Astrocyte of the hippocampus (primary cell): ENCODE results near the gene HOXB7.
A peak's percentile ranks its signal among the peaks of the same experiment; 100 is the strongest.

ENCODE experiments used
- DNase-seq: peaks from one replicate; pipeline ENCODE4 v3.0.0; 2011; ENCODE audit warnings: low read depth, low spot score

HOXB7 gene

DNA sequence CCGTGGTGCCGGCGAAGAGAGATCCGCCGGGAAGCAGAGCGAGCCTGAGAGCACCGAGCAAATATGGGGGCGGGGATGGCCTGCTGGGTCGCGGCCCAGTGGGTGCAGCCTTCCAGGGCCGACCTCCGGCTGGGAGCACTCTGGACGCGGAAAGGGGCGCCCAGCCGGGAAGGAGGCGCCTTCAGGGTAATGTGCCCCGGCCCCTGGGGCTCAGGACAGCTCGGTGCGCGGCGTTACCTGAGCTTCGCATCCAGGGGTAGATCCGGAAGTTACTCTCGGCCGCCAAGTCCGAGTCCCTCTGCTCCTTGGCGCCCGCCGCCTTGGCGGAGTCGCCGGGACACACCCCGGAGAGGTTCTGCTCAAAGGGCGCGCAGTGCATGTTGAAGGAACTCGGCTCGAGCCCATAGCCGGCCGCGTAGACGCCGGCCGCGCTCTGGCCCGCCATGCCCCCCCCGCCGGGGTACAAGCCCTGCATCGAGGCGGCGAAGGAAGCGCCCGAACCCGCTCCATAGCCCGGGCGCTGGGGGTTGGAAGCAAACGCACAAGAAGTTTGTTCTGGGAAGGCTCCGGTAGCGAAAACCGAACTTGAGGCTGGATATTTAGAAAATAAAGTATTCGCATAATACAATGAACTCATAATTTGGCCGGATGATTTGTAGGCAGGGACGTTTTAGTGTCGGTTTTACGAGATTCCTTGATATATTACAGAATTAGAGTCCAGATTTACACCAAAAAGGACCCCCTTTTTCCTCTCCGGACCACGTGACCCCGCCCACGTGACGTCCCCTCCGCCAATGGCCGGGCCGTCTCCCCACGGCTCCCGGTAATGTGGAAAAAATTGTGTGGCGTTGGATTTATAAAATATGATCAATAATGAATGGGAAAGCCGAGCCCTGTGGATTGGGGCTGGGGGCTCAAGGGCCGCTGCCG, at the start of gene HOXB7:
Gene HOXB7 (minus strand): TSS at position 736 of the 930 bp plus-strand sequence. CDS start 99 bp downstream, at position 637.
- no peak for DNase-seq

DNA sequence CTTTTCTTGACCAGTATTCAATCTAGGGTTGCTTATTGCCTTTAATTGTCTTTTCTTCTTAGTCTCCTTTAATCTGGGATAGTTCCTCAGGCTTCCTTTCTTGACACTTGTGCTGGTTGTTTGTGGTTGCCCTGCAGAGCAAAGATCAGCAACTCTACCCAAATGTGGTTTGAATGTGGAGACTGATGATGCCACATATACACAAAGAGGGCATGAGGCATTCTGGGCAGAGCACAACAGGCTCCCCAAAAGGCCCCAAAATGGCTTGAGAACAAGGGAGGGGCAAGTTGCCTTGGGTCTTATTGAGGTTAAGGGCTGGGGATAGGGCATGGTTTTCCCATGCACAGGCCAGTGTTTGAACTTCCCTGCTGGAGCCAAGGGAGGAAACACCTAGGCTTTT, 45.1 kb upstream of the HOXB7 start:
- DNase-seq, result no peak

DNA sequence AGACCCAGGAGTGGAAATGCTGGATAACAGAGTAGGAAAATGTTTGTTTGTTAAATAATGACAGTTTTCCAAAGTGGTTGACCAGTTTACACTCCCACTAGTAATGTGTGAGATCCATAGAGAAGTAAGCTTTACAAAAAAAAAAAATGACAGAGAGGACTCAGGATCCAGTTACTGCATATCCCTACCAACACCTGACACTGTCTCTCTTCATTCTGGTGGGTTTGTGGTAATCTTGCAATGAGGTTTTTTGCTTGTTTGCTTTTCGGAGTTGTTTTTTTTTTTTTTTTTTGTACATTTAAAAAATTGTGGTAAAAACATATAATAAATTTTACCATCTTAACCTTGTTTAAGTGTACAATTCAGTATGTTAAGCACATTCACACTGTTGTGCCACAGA, 38.9 kb upstream of the HOXB7 start:
- DNase-seq, result no peak

DNA sequence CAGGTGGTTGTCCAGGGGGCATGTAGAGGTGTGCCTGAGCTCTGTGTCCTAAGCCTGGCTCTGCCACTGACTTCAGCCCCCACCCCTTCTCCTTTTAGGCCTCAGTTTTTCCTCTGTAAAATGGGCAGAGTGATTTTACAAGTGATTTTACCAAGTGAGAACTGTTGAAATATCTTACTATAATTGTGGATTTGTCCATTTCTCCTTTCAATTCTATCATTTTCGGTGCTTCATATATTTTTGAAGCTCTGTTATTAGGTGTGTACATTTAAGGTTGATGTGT, 37.1 kb upstream of the HOXB7 start:
- DNase-seq, result no peak

DNA sequence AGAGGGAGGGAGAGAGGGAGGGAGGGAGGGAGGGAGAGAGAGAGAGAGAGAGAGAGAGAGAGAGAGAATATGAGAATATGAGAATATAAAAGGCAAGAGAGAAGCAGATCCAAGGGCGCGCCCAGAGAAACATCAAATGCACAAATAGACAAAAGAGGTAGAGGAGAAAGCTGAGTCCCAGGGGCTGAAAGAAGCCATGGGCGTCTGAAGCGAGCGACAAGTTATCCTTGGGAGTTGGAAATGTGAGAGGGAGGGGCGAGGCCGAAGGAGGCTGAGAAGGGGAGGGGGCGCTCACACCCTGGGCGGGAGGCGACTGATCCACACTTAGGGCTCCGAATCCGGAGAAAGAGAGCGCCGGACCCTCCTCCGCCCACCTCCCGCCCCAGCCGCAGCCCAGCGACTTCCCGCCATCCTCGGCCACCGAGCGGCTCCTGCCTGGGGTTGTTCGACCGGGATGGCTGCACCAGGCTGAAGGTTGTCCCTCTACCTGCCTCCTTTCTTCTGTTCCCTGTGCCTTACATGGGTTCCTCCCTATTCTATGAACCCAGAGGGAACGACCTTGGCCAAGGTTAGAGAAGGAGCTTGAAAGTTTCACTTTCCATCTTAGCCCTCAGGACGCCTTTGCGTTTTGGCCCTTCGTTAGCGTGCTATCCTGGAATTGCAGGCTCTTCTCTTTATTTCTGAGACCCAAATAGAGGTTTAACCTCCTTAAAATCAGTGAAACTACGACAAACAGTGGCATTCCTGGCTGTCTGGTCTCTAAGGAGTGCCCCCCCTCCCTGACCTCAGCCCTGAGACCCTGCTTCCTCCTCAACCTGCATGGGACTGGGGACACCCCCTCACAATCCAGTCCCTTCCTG, 36.5 kb upstream of the HOXB7 start:
- DNase-seq, result no peak

DNA sequence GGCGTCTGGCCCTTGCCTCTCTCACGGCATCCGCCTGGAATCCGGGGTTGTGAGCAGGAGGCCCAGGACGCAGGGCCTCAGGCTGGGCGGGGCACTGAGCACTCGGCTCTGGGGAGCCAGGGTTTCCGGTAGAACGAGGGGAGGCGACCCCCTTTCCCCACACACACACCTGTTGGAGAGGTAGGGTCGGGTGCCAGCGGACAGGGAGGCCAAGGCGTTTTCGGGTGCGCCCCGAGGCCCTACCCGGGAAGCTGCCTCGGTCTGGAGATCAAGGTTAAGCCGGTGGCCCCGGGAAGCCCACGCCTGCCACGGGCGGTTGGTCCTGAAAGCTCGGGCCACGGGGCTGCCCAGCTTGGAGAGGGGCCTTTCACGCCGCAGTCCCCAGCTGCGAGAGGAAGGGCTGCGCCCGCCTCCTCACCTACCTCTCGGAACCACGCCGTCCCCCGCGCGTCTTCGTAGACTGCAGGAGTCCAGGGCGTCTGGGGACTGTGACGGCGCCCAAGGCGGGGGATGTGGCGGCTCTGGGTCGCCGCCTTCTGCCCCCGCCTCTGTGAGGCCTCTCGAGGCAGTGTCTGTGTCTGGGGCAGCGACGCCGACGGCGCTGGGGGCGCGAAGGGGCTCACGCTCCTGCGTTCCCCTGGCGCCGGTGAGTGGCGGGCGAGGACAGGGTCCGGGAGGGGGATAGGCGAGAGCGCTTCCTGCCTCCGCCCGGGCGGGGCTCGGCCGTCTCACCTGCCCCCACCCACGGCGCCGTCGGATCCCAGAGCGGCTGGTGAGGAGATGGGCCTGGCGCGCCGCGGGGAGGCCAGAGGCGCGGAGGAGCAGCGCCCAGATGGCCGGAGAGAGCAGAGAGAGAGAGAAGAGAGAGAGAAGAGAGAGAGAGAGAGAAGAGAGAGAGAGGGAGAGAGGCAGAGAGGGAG, 35.6 kb upstream of the HOXB7 start:
- DNase-seq, result no peak

DNA sequence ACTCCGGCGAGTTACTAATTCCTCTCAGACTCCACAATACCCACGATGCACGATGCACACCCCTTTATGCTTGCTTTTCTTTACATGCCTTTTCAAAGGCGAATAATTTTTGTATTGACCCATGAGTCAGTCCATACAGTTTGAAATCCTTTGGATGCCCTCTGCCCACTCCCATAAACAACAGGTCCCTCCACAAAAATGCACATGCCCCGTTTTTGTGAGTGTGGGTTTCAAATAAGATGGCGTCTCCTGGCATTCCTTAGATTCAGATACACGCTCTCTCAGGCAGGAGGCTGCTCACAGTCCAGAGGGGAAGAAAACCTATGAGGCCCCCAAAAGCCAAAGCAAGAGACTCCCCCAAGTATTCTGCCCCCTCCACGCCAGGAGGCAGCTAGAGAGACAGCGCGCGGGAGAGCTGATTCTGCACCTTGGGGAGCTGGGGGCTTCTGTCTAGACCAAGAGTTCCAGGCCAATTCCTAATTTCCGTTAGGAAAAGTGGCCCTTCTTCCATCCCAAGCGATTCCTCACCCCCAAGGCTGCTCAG, 34.9 kb upstream of the HOXB7 start:
- no peak for DNase-seq

DNA sequence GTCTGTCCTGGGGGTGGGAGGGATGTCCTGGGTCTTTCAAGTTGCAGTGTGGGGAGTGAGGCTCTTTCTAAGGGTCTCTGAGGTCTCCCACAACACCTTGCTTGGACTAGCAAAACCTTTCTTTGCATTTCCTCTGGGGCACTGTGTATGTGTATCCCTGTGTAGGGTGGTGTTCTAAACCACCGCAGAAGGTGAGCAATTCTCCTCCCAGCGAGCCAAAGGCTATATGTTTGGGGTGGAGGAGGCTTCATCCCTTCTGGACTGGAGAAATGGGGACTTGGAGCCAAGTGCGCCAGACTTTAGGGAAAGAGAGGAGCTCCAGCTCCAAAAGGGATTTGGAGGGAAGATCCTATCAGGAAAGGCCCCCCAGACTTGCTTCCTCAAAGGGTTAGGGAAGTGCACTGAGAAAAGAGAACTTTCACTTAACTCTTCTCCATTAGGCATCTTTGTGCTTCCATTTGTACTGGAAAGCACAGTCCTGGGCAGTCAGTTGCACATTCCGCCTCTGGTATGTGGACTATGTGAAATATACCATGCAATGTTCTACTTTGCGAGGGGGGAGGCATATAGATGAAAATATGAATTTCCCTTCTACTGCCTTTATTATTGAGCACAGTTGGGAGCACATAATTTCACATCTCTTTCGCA, 34.2 kb upstream of the HOXB7 start:
- no peak for DNase-seq

DNA sequence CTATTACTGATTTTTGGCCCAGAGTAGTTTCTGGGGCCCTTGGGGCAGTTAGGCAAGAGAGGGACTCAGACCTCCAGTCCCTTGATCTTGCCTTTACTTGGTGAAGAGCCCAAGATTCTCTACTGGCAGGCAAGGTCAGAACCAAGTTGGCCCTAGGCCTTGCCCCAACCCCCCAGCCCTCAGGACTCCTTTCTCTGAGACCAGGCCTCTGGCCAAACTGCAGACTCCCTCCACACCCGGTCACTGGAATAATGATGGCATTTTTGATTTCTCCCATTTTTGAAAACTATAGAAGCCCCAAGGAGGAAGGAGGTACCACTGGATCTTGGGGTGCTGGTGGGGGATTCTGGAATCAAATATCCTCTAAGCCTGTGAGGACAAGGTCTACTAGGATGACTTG, 33.3 kb upstream of the HOXB7 start:
- DNase-seq, result no peak

DNA sequence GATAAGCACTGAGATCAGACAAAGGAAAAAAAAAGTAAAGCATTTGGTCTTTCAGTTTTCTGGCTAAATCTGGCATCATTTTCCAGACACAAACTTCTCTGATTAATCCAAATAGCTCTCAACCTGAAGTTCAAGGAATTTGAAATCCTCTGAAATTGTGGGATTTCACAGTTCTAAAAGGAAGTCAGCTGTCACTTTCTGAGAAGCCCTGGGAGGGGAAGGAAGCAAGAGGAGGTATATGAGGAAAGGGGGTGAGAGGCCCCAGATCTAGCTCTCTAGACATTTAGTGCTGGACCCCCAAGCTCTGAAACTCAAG, 32.8 kb upstream of the HOXB7 start:
- no peak for DNase-seq

DNA sequence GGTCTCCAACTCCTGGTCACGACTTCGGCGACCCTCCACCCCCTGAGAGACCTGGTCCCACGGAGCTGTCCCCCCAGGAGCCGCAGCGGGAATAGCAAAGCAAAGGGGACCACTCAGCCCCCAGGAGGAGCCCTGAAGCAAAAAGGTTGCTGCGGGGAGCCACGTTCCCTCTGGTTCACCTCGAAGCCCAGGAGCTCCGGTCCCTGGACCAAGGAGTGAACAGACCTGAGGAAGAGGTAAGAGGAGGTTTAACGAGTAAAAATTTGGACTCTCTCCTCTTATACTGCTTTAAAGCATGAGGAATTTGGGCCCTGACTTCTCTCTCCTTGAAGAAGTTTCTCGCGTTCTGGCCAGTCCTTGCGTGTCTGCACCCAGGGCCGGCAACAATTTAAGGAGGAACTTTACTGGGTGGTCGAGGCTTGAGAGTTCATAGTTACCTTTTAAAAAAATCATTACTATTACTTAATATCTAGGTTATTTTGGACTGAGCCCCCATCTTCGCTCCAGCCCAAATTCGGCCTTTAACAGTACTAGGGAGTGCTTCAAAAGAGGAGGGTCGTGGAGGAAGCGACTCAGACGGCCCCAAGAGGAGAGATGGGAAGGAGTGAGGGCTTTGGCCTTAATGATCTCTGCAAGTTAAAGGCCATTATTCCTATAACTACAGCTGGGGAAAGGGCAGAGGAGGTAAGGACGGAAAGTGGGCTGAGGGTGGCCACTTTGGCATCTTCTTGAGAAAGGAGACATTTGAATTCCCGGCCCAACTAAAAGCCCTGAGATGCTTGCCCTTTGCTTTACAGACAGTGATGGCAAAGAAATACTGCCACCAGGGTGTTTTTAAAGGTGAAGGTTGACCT, 32.3 kb upstream of the HOXB7 start:
- DNase-seq, result no peak

DNA sequence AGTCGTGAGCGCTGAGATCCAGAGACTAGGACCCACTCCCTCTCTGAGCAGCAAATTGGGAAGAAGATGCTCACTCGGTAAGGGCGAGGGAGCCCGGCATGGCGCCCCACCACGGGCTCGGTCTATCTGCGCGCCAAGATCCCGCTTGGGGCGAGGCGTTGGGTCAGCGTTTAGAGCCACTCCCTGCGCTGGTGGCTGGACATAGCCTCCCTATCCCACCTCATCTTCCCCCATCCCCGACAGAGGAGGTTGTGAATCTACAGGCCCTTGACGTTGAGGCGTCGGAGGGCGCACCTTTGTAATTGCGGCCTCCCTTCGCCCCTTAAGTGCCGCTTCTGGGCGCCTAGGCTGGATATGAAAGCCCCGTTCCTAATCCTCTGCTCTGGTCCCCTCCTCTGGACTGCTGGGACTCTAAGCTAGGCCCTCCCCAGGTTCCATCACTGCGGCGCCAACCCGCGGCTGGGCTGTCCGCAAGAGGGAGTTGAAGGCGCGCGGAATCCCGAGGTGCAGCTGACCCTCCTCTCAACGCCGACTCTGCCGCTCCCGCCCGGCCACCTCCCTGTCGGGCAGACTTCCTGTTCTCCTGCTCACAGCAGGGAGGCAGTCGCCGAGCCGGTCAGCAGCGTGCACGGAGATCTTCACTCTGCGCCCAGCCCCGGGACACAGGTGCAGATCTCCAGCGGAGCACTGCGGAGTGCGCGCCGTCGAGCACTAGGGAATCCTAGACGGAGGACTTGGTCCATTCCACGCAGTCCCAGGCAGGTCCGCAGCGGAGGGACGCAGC, 31.4 kb upstream of the HOXB7 start:
- DNase-seq, result no peak

DNA sequence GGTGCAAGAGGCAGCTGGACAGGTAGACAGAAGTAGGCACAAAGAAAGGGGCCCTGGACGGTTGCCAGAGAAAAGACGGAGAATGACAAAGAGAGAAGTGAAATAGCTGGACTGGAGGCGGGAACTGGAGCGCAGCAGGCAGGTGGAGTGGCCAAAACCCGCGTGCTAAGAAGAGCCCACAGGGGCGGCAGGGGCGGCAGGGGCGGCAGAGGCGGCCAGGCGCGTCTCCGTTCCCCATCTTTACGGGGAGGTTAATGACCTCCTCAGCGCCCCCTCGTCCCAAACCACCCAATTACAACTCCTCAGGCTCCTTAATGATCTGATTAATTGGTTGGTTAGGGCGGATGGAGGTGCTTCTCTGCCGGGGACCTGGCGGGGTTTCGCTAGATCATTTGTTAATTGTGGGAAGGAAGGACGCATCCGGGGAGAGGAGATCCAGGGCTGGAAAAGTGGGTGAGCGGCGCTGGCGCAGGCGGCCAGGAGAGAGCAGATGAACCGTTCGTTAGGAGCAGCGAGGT, 30.8 kb upstream of the HOXB7 start:
- no peak for DNase-seq

DNA sequence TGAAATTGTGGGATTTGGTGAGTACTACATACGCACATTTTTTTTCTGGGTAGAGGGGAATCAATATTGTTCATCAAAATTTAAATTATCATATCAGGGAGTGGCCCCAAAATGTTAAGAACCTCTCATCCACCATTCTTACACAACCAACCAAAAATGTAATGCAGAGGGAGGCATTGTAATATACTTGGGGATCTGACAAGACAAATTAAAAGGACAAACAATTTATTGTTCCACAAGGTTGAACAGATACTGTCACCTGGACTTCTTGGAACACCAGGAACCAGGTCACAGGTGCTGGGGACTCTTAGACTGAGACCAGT, 30.0 kb upstream of the HOXB7 start:
- DNase-seq, result no peak

DNA sequence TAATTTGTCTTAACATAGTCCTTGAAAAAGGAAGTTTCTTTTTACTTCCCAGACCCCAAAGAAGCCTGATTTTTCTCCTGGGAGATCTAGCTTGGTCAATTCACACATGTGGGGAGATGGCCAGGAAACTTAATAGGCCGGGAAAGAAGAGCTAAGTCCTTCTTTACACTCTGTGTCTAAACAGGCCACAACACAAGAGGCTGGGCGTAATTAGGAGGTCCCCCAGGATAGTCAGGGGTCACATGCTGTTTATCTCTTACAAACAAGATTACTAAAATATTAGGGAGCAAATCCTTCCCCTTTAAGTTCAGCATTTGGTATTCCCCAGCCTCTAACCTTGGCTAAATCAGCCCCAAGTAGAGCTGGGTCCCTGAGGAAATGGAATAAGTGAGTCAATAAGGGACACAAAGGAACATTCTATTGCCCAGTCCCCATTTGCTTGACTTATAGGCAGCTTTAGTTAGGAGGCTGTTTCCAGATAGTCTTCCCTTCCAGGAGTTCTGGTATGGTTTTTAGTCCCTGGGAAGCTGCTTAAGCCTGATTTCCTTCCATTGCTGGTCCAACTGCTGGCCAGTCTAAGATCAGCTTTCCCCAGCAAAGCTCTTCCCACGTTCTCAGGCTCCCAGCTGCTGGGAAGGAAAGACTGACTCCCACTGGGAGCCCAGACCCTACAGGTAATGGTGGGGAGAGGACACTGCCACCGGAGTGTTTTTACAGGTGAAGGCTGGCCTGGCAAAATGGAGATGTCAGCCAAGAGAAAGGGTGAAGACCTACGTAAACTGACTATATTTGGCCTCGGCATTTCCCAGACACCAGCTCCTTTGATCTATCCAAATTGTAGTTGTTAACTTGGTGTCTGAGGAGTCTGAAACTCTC, 29.4 kb upstream of the HOXB7 start:
- DNase-seq, result no peak

DNA sequence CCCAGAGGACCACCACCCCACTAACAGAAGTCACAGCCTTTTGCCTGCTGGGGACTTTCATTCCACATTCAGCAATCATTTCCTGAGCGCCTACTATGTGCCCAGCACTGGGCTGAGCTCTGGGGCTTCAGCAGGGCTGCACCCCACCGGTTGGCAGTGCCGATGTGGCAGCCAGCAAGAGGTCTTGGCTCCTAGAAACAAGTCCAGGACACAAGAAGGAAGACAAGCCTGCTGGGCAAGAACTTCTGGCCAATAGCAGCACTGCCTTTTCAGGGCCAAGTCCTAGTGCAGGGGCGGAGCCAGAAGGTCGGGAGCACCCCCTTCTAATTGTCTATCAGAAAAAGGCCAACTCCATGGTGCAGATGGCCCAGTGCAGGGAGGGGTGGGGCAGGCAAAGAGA, 28.3 kb upstream of the HOXB7 start:
- DNase-seq, result no peak

DNA sequence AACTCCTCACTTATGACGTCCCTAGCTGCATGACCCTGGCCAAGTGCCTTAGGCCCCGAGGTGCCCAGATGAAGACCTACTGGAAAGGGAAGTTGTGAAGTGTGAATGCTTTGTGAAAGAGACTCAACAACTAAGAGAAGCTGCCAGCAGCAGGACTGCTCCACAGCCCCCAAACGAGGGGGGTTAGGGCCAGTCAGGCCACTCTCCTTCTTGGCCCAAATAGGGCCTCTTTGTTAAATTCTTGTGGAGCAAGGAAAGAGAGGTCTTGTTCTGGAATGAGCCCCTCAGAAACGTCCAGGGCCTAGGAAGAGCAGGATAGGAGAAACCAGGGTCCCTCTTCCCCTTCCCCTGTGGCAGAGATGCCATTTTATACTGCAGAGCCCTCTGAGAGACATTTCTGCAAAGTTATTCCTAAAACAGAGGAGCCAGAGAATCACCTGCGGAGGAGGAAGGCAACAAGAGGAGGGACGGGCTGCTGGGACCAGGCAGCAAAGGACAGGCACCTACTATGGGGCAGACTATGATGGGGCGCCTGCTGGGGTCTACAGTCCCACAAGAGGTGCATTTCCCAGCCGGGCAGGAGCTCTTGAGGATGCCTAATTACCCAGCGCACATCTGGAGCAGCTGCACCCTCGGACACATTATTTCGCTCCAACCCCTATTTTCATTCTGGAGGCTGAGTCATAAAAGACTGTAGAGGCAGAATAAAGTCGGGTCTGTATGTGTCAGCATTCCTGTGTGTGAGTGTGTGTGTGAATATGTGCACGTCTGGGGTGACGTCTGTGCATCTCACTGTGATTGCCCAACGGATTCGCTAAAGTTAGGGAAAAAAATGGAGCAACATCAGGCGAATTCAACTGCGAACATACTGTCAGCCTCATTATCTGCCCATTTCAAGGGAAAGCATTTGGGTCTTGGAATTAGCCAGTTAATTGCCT, 26.8 kb upstream of the HOXB7 start:
- DNase-seq, result peak; percentile 37
